GM10266 (cell line): ENCODE measurements around the gene COLEC12.

Experiments
- DNase-seq: peaks from one replicate; pipeline ENCODE4 v3.0.0; 2012; ENCODE audit errors: extremely low spot score
- TF ChIP-seq, protein P1 (sequence below): IDR thresholded peaks from 2 replicates; pipeline ENCODE4 v1.5.1; 2012; ENCODE audit warnings: mild to moderate bottlenecking, low read depth; ENCODE audit not compliant: control insufficient read depth, insufficient read depth; ENCODE audit errors: missing control alignments

The COLEC12 gene

DNA sequence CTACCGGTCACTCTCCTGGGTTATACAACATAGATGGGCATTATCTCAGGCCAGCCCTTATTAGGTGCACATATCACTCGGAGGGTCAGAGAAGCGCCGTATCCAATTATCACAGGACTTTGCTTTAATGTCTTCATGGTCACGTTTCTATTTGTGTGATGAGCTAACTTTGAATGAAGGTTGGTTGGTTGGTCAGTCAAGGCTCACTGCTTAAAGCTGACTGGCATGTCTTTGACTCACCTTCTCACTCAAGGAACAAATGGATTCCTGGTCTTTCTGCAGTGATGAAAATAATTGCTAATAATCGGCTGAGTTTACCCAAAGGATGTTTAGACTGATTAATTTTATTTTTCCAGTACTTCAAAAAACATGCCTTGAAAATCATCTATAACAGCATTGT lies 39.7 kb downstream of the COLEC12 start:
- DNase-seq = no peak
- TF ChIP-seq, protein P1, sequence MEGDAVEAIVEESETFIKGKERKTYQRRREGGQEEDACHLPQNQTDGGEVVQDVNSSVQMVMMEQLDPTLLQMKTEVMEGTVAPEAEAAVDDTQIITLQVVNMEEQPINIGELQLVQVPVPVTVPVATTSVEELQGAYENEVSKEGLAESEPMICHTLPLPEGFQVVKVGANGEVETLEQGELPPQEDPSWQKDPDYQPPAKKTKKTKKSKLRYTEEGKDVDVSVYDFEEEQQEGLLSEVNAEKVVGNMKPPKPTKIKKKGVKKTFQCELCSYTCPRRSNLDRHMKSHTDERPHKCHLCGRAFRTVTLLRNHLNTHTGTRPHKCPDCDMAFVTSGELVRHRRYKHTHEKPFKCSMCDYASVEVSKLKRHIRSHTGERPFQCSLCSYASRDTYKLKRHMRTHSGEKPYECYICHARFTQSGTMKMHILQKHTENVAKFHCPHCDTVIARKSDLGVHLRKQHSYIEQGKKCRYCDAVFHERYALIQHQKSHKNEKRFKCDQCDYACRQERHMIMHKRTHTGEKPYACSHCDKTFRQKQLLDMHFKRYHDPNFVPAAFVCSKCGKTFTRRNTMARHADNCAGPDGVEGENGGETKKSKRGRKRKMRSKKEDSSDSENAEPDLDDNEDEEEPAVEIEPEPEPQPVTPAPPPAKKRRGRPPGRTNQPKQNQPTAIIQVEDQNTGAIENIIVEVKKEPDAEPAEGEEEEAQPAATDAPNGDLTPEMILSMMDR = no peak

DNA sequence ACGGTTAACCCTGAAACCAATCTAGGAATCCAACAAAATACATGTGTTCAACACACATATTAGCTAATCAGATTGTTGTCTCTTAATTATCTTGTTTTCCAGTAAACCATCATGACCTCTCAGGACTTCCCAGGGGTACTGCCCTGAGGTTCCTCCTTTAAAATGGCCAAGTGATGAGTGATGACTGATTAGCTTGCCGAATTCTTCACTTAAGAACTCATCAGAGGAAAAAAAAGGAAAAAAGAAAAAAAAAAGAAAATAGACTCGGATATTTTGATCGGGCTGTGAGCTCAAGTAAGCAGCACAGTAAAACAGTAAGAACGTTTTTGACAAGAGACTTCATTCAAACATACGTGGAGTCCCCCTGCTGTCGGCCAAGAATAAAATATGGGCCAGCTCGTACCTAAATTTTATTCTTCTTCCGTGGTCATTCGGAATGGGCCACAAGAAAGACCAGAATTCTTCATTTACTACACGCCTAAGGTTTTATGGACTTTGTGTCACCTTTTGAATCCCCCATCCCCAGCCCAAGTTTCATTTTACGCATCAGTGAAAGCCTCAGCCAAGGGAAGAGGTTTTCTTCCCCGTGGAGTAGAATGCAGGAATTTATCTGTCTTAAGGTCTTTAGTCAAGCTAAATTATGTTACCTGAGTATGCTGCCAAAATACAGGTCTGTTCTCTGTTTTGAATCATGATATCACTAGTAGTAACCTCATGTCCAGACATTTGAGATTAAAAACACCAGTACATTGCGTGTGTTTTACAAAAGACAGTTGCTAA lies 40.5 kb downstream of the COLEC12 start:
- no peak for DNase-seq
- TF ChIP-seq, protein P1 = no peak

DNA sequence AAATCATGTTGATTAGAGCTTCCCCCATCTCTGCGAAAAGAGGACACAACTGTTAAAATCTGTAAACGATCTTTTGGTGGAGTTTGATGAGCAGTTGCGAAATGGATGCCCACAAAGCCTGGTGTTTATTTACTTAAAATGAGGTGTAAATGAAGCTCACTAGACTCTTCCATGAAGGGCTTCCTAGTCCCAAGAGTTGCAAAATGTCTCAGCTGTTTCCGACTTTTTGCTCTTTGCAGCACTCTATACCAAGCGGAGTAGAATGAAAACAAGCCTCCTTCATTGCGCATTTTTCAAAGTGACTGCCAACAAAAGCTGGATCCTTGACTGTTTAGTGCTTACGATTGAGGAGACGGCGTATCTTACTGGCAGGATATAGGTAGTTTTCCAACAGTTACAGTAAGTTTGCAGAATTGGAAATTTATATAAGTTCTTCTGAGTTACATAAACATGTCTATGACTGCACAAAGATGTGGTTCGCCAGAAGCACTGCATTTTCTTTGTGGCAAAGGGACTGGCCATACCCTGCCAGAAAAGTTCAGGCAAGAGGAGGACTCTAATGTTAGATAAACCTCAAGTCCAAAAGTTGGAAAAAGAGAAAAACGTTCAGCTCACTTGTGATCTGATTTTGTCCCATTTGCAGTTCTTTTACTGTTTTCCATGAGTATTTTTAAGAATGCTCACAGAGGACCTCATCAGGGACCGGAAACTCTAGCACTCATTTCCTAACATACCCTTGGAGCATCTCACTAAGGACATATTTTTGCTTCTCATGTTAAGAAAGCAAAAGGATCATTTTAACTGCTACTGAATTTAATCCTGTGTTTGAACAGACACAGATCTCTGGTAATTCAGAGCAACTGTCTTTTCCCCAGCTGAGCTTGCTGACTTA lies 42.7 kb downstream of the COLEC12 start:
- TF ChIP-seq, protein P1 = no peak
- DNase-seq = no peak

DNA sequence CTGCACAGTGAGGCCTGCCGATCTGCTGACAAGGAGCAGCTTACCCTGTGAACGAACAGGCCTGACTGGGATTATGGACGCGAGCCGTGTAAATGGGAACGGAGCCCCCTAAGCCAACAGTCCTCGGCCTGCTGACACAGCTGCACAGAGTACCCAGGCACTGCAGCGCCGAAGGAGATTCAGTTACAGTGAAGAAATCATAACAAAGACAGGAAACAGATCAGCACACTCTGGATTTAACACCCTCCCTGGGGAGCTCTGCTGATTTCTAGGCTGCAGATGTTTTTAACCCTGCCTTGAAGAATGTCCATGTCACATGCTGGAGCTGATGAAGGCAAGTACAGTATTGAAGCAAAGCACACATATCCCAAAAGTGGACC lies 43.4 kb downstream of the COLEC12 start:
- no peak for DNase-seq
- TF ChIP-seq, protein P1 = no peak

DNA sequence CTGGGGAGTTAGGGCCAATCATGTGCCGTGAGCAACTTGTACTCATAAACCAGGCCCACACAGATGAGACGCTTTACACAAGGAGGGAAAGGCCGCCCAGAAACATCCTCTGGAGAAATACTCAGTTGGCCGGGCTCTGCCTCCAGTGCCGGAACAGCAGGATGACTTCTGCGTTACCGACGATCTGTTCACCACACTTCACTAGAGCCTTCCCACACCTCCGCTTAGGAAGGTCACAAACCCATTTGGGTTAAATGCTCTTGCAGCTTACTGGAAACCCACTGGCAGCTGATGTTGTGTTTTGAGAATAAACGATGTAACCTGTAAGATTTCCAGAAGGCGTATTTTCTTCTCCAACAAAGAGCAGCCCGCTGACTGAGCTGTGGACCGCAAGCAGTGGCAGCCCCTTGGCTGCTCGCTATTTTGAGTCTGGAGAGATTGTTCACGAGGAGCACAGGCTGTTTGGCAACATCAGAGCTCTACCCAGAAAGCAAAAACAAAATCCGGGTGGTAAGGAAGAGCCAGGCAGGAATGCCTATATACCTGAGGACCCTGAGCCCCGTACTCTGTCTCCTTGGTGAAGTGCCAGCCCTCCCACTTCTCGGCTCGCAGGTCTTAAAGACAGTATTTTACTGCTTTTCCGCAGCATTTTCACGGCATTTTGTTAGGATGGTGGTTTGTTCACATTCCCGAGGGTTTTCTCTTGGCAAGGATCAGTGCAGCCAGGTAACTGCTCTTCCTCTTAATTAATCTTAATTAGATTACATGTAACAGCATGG lies 44.0 kb downstream of the COLEC12 start:
- DNase-seq = no peak
- TF ChIP-seq, protein P1 = no peak

DNA sequence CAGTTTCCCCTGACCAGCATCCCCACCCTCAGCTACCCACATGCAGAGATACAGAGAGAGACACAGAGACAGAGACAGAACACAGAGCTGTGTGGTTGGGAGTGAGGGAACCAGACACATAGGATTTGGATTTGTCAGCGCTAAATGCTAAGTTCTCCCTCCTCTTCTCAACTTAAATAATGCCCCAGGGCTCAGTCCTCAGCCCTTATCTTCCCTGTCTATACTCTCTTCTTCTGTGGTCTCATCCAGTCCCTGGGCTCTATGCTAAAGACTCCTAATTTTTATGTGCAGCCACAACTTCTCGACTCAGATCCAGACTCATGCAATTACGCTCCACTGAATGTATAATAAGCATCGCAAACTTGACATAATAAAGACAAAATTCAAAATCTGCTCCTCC lies 47.1 kb downstream of the COLEC12 start:
- TF ChIP-seq, protein P1 = no peak

More for the DNA sequence above, 47.1 kb downstream of the COLEC12 start:
- no peak for DNase-seq
